RWPE2 (cell line): ENCODE measurements around the gene RNFT1.
"Not testable (repeated sequence)": the region's sequence is repeated elsewhere in the genome, so short reads cannot be mapped to it uniquely, and the experiment has no call there.

Experiments
- ATAC-seq: fragments of 200-7000 bp; cut with Tn5 transposase; 3 replicates; pipeline ENCODE4 v1.9.1; 2021; ENCODE audit warnings: low read depth
- DNase-seq: peaks from one replicate; pipeline ENCODE4 v3.0.0-alpha.2; 2020; ENCODE audit warnings: low spot score
- H3K27ac ChIP-seq: fragments of 450-650 bp; 2 replicates; pipeline ENCODE4 v1.5.1; 2017; ENCODE audit warnings: mild to moderate bottlenecking; ENCODE audit not compliant: poor library complexity, severe bottlenecking
- H3K27me3 ChIP-seq: fragments of 250-450 bp; sonication (Bioruptor Pico); 2 replicates; pipeline ENCODE4 v1.5.1; 2021; ENCODE audit warnings: mild to moderate bottlenecking, moderate library complexity; ENCODE audit not compliant: insufficient read depth, poor library complexity, severe bottlenecking
- H3K36me3 ChIP-seq: fragments of 250-450 bp; sonication (Bioruptor Pico); 2 replicates; pipeline ENCODE4 v1.5.1; 2020; ENCODE audit warnings: low read depth, mild to moderate bottlenecking, moderate library complexity
- H3K4me1 ChIP-seq: fragments of 250-450 bp; sonication (Bioruptor Pico); 2 replicates; pipeline ENCODE4 v1.5.1; 2021; ENCODE audit warnings: mild to moderate bottlenecking, moderate library complexity; ENCODE audit not compliant: insufficient read depth, poor library complexity, severe bottlenecking
- H3K4me3 ChIP-seq: fragments of 250-450 bp; sonication (Bioruptor Pico); 2 replicates; pipeline ENCODE4 v1.5.1; 2021; ENCODE audit warnings: mild to moderate bottlenecking, moderate library complexity; ENCODE audit not compliant: severe bottlenecking
- H3K9me3 ChIP-seq: fragments of 250-450 bp; sonication (Bioruptor Pico); 2 replicates; pipeline ENCODE4 v1.5.1; 2021; ENCODE audit warnings: mild to moderate bottlenecking, moderate library complexity; ENCODE audit not compliant: severe bottlenecking
- CTCF ChIP-seq: fragments of 450-650 bp; IDR thresholded peaks from one replicate; pipeline ENCODE4 v1.5.1; 2017; ENCODE audit warnings: mild to moderate bottlenecking, moderate library complexity; ENCODE audit not compliant: poor library complexity, severe bottlenecking

The RNFT1 gene

GRCh38 chr17:59972778-59973177, 8.2 kb upstream of the RNFT1 start:
- ATAC-seq, result no peak
- DNase-seq, result no peak
- no peaks in the 10 kb centered on the region for H3K9me3 ChIP-seq
- no peaks in the 10 kb centered on the region for H3K36me3 ChIP-seq
- H3K4me1 ChIP-seq, result no peaks in the 10 kb centered on the region
- TF ChIP-seq CTCF, result no peak
- H3K4me3 ChIP-seq, result no peak overlapping the region
- no peak overlapping the region for H3K27ac ChIP-seq
- no peaks in the 10 kb centered on the region for H3K27me3 ChIP-seq

- not testable (repeated sequence) for H3K27ac ChIP-seq
Observed at GRCh38 chr17:59971771-59972170, 7.2 kb upstream of the RNFT1 start.

GRCh38 chr17:59963738-59964481, 630 bp downstream of the RNFT1 start:
- DNase-seq, result no peak
- peak; percentile 60 for ATAC-seq
- no peaks in the 10 kb centered on the region for H3K27me3 ChIP-seq
- H3K9me3 ChIP-seq, result no peaks in the 10 kb centered on the region
- H3K27ac ChIP-seq, result peak overlapping the region; percentile 27
- peak overlapping the region; percentile 81 for H3K4me3 ChIP-seq
- H3K36me3 ChIP-seq, result peaks cover 9% of the 10 kb centered on the region
- no peak for TF ChIP-seq CTCF
- H3K4me1 ChIP-seq, result no peaks in the 10 kb centered on the region

More at GRCh38 chr17:59971771-59972170, 7.2 kb upstream of the RNFT1 start:
- H3K4me3 ChIP-seq, H3K9me3 ChIP-seq, DNase-seq, H3K27me3 ChIP-seq, H3K4me1 ChIP-seq, H3K36me3 ChIP-seq, ATAC-seq: not testable (repeated sequence)

GRCh38 chr17:59962739-59963318, 1.7 kb downstream of the RNFT1 start:
- no peaks in the 10 kb centered on the region for H3K27me3 ChIP-seq
- no peak overlapping the region for H3K27ac ChIP-seq
- no peak for TF ChIP-seq CTCF
- no peaks in the 10 kb centered on the region for H3K9me3 ChIP-seq
- H3K4me3 ChIP-seq, result no peak overlapping the region
- ATAC-seq (no peak), DNase-seq (no peak)
- H3K4me1 ChIP-seq, result no peaks in the 10 kb centered on the region
- peaks cover 13% of the 10 kb centered on the region for H3K36me3 ChIP-seq

- H3K36me3 ChIP-seq, result peaks cover 38% of the 10 kb centered on the region
- ATAC-seq, H3K9me3 ChIP-seq, DNase-seq, H3K4me3 ChIP-seq, H3K27me3 ChIP-seq, H3K27ac ChIP-seq, H3K4me1 ChIP-seq: not testable (repeated sequence)
Observed at GRCh38 chr17:59959574-59959973, 5.0 kb downstream of the RNFT1 start.

GRCh38 chr17:59954856-59955255, 9.7 kb downstream of the RNFT1 start:
- no peak overlapping the region for H3K27ac ChIP-seq
- H3K4me1 ChIP-seq, result no peaks in the 10 kb centered on the region
- no peak overlapping the region for H3K4me3 ChIP-seq
- DNase-seq, result no peak
- no peaks in the 10 kb centered on the region for H3K27me3 ChIP-seq
- ATAC-seq, result no peak
- H3K36me3 ChIP-seq, result peaks cover 40% of the 10 kb centered on the region
- no peak for TF ChIP-seq CTCF
- H3K9me3 ChIP-seq, result no peaks in the 10 kb centered on the region
